Lung (tissue), 12 donors: Measurements from ENCODE around the gene ZSCAN32. TPM values are rescaled to one million over a fixed set of nuclear protein-coding genes. Genes with fewer than 3 reads are reported as not detected.

ENCODE experiments used
- ATAC-seq: fragments of 200-7000 bp; cut with Tn5 transposase; one replicate; pipeline ENCODE4 v1.9.1; 2020; ENCODE audit warnings: moderate number of reproducible peaks; ENCODE audit not compliant: insufficient read depth, low FRiP score
- DNase-seq, 3 donors: peaks; one replicate each; pipeline ENCODE4 v3.0.0-alpha.2; 2013 to 2017
- H3K27ac ChIP-seq, 2 donors: one replicate each; pipeline ENCODE4 v1.5.1; 2013; ENCODE audit warnings: mild to moderate bottlenecking in 2 of 2, moderate library complexity in 2 of 2, control low read depth in 1 of 2, inconsistent platforms in 1 of 2, low read depth in 1 of 2, low read length in 1 of 2
- H3K27me3 ChIP-seq, 3 donors: one replicate each; pipeline ENCODE4 v1.5.1; 2013; ENCODE audit warnings: low read length in 2 of 3; ENCODE audit not compliant: control insufficient read depth in 3 of 3, insufficient read depth in 3 of 3
- H3K36me3 ChIP-seq, 4 donors: one replicate each; pipeline ENCODE4 v1.5.1; 2013; ENCODE audit warnings: low read length in 4 of 4, mild to moderate bottlenecking in 1 of 4, moderate library complexity in 1 of 4; ENCODE audit not compliant: control insufficient read depth in 4 of 4, insufficient read depth in 4 of 4
- H3K4me1 ChIP-seq, 5 donors: one replicate each; pipeline ENCODE4 v1.5.1; 2013; ENCODE audit warnings: low read length in 5 of 5, mild to moderate bottlenecking in 2 of 5, moderate library complexity in 1 of 5; ENCODE audit not compliant: control insufficient read depth in 5 of 5, insufficient read depth in 5 of 5
- H3K4me3 ChIP-seq: one replicate; pipeline ENCODE4 v1.5.1; 2013; ENCODE audit warnings: mild to moderate bottlenecking, control low read depth, moderate library complexity
- H3K9ac ChIP-seq, 2 donors: one replicate each; pipeline ENCODE4 v1.5.1; 2013; ENCODE audit warnings: low read length in 2 of 2, control low read depth in 1 of 2; ENCODE audit not compliant: insufficient read depth in 1 of 2
- H3K9me3 ChIP-seq, 4 donors: one replicate each; pipeline ENCODE4 v1.5.1; 2013; ENCODE audit warnings: low read length in 3 of 4, mild to moderate bottlenecking in 1 of 4, moderate library complexity in 1 of 4; ENCODE audit not compliant: control insufficient read depth in 4 of 4, insufficient read depth in 3 of 4
- WGBS, 2 donors: extraction: QIAGEN DNeasy Blood & Tissue Kit; methylation state at CpG; one replicate each; pipeline ENCODE4 v1.1.7; 2013; 5-methylcytosine and 5-hydroxymethylcytosine counted together
- polyA plus RNA-seq, 2 donors: library from polyadenylated mRNA; stranded (reverse); fragments of 200-250 nt; gene quantifications; one replicate each; pipeline ENCODE4 v1.2.1, GENCODE V29; 2013
- total RNA-seq, 2 donors: library from RNA; depleted of rRNA in 1 of 2; stranded (reverse); fragments of >200 nt in 1 of 2; gene quantifications; one replicate each; pipeline ENCODE4 v1.2.1, GENCODE V29; 2014 to 2021
- TF ChIP-seq, protein P1 (sequence below): IDR thresholded peaks from 2 replicates; pipeline ENCODE4 v1.5.1; 2012; ENCODE audit warnings: mild to moderate bottlenecking; ENCODE audit errors: control extremely low read depth, extremely low read depth
- donor health status: control.
- donor health status: control.
- donor health status: Bipolar disorder and iron deficiency.
- donor health status: healthy.
- donor health status: DM: yes; HTN: yes; CAD: no.

The ZSCAN32 gene
- total and polyA plus RNA-seq, 4 donors = 7.2 to 12.0 (median 11.1) TPM

GRCh38 chr16:3400446-3400778 is 392 bp downstream of the ZSCAN32 start:
- peak overlapping the region; percentile 96 for H3K4me3 ChIP-seq
- H3K27ac ChIP-seq = peak overlapping the region; percentile 84 to 95
- ATAC-seq (no peak), DNase-seq (peak in 1 of 3 donors; percentile 9)
- H3K4me1 ChIP-seq = peaks cover 0 to 13% (median 6%) of the 10 kb centered on the region in 5 donors
- H3K27me3 ChIP-seq = no peaks in the 10 kb centered on the region
- peaks cover 6 to 36% (median 20%) of the 10 kb centered on the region in 4 donors for H3K9me3 ChIP-seq
- H3K9ac ChIP-seq = peak overlapping the region; percentile 45 to 68
- H3K36me3 ChIP-seq = peaks cover 24 to 54% (median 37%) of the 10 kb centered on the region in 4 donors
- TF ChIP-seq, protein P1, sequence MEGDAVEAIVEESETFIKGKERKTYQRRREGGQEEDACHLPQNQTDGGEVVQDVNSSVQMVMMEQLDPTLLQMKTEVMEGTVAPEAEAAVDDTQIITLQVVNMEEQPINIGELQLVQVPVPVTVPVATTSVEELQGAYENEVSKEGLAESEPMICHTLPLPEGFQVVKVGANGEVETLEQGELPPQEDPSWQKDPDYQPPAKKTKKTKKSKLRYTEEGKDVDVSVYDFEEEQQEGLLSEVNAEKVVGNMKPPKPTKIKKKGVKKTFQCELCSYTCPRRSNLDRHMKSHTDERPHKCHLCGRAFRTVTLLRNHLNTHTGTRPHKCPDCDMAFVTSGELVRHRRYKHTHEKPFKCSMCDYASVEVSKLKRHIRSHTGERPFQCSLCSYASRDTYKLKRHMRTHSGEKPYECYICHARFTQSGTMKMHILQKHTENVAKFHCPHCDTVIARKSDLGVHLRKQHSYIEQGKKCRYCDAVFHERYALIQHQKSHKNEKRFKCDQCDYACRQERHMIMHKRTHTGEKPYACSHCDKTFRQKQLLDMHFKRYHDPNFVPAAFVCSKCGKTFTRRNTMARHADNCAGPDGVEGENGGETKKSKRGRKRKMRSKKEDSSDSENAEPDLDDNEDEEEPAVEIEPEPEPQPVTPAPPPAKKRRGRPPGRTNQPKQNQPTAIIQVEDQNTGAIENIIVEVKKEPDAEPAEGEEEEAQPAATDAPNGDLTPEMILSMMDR = no peak
- WGBS, 2 donors = 1% methylated on average over 18 of the region's 18 CpGs

DNA sequence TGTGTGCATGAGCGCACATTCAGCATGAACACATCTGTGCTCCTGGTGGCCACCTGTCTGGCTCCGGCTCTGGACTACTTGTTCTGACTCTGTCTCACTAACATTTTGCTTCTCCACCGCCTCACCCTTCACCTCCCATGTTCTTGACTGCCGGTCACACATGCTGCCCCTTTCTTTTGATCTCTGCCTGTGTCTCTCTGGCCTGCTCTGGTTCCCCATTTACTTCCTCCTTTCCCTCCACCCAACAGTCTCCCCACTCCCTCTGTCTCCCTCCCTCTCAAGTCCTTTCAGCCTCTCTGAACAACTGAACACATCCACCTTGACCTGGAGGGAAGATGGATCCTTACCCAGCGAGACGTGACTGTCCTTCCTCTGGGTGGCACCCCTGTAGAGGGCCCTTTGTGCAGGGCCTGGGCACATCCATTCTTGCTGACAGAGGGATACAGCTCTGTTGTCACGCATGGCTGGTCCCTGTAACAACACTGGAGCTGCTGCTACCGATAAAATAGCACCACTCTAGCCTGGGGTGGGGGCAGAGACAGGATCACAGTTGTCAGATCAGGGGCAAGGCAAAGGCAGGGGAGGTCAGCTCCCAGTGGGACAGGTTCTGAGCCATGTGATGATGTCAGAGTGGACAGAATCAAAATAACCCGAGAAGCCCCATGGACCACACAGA is 11.0 kb downstream of the ZSCAN32 start:
- Histone ChIP-seq H3K36me3 (peaks cover 41 to 65% (median 43%) of the 10 kb centered on the region in 4 donors), H3K9me3 (peaks cover 6 to 47% (median 22%) of the 10 kb centered on the region in 4 donors), H3K27ac (no peak overlapping the region), H3K4me1 (no peaks in the 10 kb centered on the region), H3K4me3 (no peak overlapping the region), H3K27me3 (no peaks in the 10 kb centered on the region), H3K9ac (no peak overlapping the region)
- no peak for DNase-seq
- ATAC-seq = no peak
- WGBS, 2 donors = 97 to 98% methylated on average over 9 of the region's 9 CpGs
- TF ChIP-seq, protein P1 = no peak

DNA sequence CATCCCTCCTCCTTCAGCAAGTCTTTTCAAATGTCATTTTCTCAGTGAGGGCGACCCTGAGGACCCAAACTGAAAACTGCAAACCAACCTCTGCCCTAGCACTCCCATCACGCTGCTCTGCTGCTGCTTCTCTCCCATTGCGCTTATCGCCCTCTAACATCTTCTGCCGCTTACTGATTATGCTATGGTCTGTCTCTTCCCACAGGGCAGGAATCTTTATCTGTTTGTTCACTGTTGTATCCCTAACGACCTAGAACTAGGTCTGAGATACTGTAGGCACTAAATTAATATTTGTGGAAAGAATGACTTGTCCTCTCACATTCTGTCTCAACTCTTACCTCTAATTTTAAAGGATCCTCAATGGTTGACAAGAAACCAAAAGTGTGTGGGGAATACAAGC is 12.5 kb downstream of the ZSCAN32 start:
- DNase-seq (no peak), ATAC-seq (no peak)
- no peak overlapping the region for H3K27ac ChIP-seq
- peaks cover 39 to 68% (median 49%) of the 10 kb centered on the region in 4 donors for H3K36me3 ChIP-seq
- no peaks in the 10 kb centered on the region for H3K27me3 ChIP-seq
- no peaks in the 10 kb centered on the region for H3K4me1 ChIP-seq
- TF ChIP-seq, protein P1 = no peak
- 96 to 97% methylated on average over 6 of the region's 6 CpGs for WGBS, 2 donors
- no peak overlapping the region for H3K9ac ChIP-seq
- H3K9me3 ChIP-seq = peaks cover 18 to 50% (median 33%) of the 10 kb centered on the region in 4 donors
- H3K4me3 ChIP-seq = no peak overlapping the region
